ENCODE measurements around the gene CNIH3.

DNA sequence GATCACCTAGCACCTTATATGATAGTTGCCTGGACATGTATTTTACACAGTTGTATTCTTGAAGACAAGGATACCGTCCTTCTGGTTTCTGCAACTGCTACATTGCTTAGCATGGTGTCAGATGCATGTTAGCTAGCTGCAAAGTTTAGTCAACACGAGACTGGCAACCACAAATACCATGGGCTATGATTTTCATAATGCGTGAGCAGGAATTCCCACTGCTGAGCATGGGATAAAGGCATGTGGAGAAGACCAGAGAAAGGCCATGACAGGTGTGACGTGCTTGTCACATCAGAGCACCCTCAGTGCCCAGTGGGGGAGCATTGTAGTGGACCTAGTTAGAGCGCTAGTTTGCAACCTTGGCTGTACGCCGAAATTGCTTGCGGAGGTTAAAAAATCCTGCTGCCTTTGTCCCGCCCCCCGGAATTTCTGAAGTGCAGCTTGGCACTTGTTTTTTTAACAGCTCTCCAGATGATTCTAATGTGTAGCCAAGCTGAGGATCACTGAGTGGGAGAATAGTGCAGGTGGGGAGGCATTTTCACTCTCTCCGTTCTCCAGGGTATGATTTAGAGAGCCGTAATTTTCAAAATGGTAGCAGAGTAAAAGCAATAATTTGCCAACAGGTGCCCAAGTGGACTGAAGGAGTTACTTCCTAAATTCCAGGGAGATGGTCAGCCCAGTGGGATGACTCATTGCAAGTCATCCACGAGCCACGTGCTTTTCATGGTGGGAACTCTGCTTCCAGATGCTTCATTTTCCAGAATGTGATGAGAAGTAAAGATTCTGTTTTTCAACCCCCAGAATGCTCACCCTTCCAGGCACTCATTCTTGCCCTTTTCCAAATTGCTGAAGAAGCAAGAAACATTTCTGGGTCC is 81.0 kb downstream of the CNIH3 start:
- TF ChIP-seq, protein P1, sequence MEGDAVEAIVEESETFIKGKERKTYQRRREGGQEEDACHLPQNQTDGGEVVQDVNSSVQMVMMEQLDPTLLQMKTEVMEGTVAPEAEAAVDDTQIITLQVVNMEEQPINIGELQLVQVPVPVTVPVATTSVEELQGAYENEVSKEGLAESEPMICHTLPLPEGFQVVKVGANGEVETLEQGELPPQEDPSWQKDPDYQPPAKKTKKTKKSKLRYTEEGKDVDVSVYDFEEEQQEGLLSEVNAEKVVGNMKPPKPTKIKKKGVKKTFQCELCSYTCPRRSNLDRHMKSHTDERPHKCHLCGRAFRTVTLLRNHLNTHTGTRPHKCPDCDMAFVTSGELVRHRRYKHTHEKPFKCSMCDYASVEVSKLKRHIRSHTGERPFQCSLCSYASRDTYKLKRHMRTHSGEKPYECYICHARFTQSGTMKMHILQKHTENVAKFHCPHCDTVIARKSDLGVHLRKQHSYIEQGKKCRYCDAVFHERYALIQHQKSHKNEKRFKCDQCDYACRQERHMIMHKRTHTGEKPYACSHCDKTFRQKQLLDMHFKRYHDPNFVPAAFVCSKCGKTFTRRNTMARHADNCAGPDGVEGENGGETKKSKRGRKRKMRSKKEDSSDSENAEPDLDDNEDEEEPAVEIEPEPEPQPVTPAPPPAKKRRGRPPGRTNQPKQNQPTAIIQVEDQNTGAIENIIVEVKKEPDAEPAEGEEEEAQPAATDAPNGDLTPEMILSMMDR (IDR thresholded peaks at IDR 0.05): no peak
- TF ChIP-seq POLR2A (IDR thresholded peaks at IDR 0.05): no peak
